Midbrain (tissue), 1 donor: ENCODE measurements around the gene RABL3.
"Not testable (repeated sequence)": the region's sequence is repeated elsewhere in the genome, so short reads cannot be mapped to it uniquely, and the experiment has no call there.

ENCODE experiments used
- DNase-seq: peaks from one replicate; lab custom pipeline; 2025; lab: John Stamatoyannopoulos, UW

RABL3 gene, protein sequence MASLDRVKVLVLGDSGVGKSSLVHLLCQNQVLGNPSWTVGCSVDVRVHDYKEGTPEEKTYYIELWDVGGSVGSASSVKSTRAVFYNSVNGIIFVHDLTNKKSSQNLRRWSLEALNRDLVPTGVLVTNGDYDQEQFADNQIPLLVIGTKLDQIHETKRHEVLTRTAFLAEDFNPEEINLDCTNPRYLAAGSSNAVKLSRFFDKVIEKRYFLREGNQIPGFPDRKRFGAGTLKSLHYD

GRCh38 chr3:120742198-120742848 is at the start of gene RABL3, which contains the start of gene GTF2E1:
Gene RABL3 (minus strand): TSS chr3:120742516. CDS start chr3:120742507, 9 bp downstream.
Gene GTF2E1 (plus strand): TSS chr3:120742744. CDS start chr3:120750553, 7,809 bp downstream.
- DNase-seq: peak; percentile 100

GRCh38 chr3:120791913-120792312 is 49.6 kb upstream of the RABL3 start:
- DNase-seq: no peak

DNA sequence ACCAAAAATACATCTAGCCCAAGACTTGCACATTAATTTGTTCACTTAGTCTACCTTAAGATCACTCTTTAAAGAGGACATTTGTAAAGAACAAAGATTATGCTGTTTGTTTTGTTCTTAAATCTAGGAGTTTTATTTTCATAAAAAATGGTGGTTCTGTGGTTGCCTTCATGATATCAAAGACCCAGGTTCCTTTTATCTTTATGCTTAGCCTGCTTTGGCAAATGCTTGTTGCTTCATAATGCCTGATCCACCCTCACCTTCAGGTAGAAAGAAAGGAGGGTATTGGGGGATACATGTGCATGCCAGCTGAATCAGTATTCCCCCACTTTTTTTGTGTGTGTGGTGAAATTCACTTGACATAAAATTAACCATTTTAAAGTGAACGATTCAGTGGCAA is 48.7 kb upstream of the RABL3 start:
- no peak for DNase-seq

DNA sequence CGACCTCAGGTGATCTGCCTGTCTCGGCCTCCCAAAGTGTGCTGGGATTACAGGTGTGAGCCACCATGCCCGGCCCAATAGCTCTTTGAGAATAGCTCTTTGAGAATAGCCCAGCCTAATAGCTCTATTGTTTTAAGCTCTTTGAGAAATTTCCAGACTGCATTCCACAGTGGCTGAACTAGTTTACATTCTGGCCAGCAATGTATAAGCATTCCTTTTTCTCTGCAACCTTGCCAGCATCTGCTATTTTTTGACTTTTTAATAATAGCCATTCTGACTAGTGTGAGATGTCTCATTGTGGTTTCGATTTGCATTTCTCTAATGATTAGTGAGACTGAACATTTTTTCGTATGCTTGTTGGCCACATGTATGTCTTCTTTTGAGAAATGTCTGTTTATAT is 43.5 kb upstream of the RABL3 start:
- DNase-seq: not testable (repeated sequence)

DNA sequence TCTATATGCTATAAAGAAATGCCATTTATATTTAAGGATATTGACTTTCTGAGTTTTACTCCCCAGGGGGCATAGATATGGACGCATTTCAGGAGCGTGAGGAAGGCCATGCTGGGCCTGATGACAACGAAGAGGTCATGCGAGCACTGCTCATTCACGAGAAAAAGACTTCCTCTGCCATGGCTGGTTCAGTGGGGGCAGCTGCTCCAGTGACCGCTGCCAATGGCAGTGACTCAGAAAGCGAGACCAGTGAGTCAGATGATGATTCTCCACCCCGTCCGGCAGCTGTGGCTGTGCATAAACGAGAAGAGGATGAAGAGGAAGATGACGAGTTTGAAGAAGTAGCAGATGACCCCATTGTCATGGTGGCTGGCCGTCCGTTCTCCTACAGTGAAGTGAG is 38.7 kb upstream of the RABL3 start:
- DNase-seq: no peak

DNA sequence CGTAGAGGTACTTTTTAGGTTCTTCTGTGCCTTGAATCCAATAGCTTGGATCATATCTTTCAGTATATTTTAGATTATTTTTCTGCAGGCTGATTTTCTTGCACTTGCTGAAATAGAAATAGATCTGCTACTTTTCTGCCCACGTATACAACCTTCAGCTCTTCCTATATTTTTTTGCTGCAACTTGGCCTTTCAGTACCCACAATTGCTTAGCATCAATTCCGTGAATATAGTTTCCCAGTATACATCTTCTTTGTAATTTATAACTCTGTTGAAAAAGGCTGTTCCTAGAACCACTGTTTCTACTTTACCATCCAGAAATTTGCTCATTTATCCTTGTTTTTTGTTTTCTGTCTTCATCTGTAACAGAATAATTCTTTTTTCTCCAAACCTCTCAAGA is 36.5 kb upstream of the RABL3 start:
- DNase-seq: no peak

DNA sequence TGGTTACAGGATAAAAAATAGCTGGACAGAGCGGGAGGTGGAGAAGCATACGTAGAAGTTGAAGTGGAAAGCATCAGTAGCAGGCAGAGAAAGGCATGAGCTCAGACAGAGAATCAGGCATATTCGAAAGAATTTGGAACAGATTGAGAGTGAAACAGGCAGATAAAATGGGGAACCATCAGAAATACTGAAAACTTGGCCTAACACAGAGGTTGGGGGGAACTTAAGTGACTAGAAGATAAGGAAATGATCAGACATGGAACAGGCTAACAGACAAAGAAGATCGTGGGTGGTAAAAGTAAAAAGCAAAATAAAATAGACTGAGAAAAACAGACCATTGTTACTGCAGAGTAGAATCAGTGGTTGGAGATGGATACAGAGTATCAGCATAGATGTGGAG is 33.1 kb upstream of the RABL3 start:
- no peak for DNase-seq

- DNase-seq: no peak
Measured at GRCh38 chr3:120773932-120774331, 31.6 kb upstream of the RABL3 start.

- no peak for DNase-seq
Measured at GRCh38 chr3:120772081-120772480, 29.8 kb upstream of the RABL3 start.

GRCh38 chr3:120770891-120771290 is 28.6 kb upstream of the RABL3 start:
- DNase-seq: no peak

- DNase-seq: no peak
Measured at GRCh38 chr3:120769436-120769835, 27.1 kb upstream of the RABL3 start.

- DNase-seq: no peak
Measured at GRCh38 chr3:120767106-120767505, 24.8 kb upstream of the RABL3 start.

GRCh38 chr3:120766576-120766975 is 24.3 kb upstream of the RABL3 start:
- DNase-seq: no peak

DNA sequence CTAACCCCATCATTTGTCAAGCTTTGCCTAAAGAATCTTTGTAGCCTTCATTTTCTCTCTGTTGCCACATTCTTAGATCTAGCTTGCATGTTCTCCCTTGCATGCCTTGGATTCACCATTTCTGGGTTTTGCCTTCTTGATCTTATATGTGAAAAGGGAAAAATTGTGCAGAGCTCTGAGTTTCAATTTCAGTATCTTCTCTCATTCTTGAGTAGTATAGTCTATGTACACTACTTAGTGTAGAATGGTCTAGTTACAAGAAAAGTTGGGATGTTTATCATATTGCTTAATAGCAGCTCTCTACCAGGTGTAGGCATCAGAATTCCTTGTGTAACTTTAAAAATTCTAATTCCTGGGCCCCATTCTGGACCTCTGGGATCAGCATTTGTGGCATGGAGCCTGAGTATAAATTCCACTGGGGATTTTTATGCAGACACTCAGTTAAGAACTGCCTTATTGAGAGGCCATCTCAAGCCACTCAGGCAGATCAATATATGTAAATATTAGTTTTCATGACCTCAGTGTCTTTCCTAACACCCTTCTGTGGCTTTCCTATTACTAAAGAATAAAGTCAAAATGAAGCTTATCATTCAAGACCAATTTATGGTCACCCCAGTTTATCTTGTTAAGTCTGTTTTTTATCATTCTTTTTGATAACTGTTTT is 23.6 kb upstream of the RABL3 start:
- no peak for DNase-seq

GRCh38 chr3:120764206-120764605 is 21.9 kb upstream of the RABL3 start:
- no peak for DNase-seq

DNA sequence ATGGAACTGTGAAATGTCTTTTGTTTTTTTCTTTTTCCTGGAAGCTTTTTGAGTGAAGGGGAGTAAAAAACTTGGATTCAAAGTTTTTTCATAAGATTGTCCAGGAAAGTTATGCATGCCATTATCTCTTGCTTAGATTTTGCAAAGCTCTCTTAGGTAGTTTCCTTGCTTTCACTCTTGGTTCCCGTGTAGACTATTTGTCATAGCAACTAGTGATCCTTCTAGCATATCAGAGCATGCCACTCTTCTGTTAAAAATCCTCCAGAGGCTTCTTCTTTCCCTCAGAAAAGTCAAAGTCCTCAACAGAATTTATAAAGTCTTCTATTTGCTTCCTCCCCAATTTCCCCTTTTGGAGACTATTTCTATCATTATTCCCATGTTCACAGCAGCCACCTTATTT is 21.3 kb upstream of the RABL3 start:
- DNase-seq: no peak

- no peak for DNase-seq
Measured at GRCh38 chr3:120762615-120763014, 20.3 kb upstream of the RABL3 start.

DNA sequence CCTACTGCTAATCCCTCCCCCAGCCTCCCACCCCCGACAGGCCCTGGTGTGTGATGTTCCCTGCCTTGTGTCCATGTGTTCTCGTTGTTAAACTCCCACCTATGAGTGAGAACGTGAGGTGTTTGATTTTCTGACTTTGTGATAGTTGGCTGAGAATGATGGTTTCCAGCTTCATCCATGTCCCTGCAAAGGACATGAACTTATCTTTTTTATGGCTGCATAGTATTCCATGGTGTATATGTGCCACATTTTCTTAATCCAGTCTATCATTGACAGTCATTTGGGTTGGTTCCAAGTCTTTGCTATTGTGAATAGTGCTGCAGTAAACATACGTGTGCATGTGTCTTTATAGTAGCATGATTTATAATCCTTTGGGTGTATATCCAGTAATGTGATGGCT is 16.2 kb upstream of the RABL3 start:
- not testable (repeated sequence) for DNase-seq

GRCh38 chr3:120756061-120756460 is 13.7 kb upstream of the RABL3 start:
- no peak for DNase-seq

GRCh38 chr3:120753810-120754209 is 11.5 kb upstream of the RABL3 start:
- no peak for DNase-seq

DNA sequence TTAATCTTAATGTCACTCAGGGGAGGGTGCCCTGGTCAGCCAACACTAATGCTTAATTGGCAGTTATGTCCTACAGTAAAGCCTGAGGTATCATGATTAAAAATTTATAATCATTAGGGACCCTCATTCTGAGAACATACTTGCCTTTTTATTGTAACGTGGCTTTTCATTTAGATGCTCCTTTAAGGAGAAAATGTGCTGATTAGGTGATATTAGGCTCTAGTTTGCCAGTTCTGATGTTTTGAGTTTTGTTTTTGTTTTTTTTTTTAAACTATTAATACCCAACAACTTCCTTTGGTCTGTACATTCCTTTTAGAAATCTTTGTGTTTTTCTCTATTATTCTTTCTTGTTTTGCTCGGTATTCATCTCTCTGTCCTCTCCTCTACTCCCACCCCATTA is 10.5 kb upstream of the RABL3 start:
- DNase-seq: no peak

DNA sequence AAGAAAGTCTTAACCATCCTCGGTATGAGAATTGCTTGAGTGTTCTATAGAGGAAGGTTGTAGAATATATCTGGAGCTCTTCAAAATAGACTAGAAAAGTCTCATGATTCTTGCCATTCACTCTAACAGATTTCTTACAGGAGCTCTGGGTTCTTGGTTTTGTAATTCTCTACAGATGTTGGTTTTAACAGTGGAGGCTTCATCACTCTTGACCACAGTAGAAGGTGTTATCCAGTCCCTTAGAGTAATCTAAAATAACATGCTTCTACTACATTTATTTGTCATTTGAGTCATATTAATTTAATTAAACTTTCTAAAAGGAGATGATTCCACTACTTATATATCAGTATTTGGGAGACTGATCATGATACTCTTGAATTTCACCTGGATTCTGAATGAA is 9.9 kb upstream of the RABL3 start:
- no peak for DNase-seq

- no peak for DNase-seq
Measured at GRCh38 chr3:120749843-120750242, 7.5 kb upstream of the RABL3 start.
